Fibroblast of lung (primary cell): ENCODE results near the gene TMEFF2. TPM values are rescaled to one million over a fixed set of nuclear protein-coding genes. Genes with fewer than 3 reads are reported as not detected.

Experiments
- DNase-seq, 2 donors: peaks; one replicate each; pipeline versions ENCODE4 v3.0.0 to v3.0.0-alpha.2; 2010; ENCODE audit warnings: low read depth in 2 of 2
- H2AFZ ChIP-seq: 2 replicates; pipeline ENCODE4 v1.5.1; 2012; ENCODE audit warnings: low read length, control low read depth, inconsistent platforms
- H3K27ac ChIP-seq: 2 replicates; pipeline ENCODE4 v1.5.1; 2011; ENCODE audit warnings: low read length, control low read depth; ENCODE audit not compliant: insufficient read depth
- H3K27me3 ChIP-seq: 2 replicates; pipeline ENCODE4 v1.5.1; 2011; ENCODE audit warnings: mild to moderate bottlenecking, low read length; ENCODE audit not compliant: control insufficient read depth, insufficient read depth
- H3K36me3 ChIP-seq: 2 replicates; pipeline ENCODE4 v1.5.1; 2011; ENCODE audit warnings: low read length; ENCODE audit not compliant: control insufficient read depth, insufficient read depth
- H3K4me1 ChIP-seq: 2 replicates; pipeline ENCODE4 v1.5.1; 2011; ENCODE audit warnings: low read length; ENCODE audit not compliant: control insufficient read depth, insufficient read depth; ENCODE audit errors: extremely low read depth
- H3K4me2 ChIP-seq: 2 replicates; pipeline ENCODE4 v1.5.1; 2011; ENCODE audit warnings: low read length, control low read depth; ENCODE audit not compliant: insufficient read depth; ENCODE audit errors: extremely low read depth
- H3K4me3 ChIP-seq, 4 experiments: fragments of 200-600 bp in 1 of 4; sonication (generic) in 1 of 4; replicated peaks in 1 of 4; 2 replicates each; pipeline ENCODE4 v1.5.1; 2011 to 2016; ENCODE audit warnings: low read length in 4 of 4, low read depth in 3 of 4, mild to moderate bottlenecking in 3 of 4, control low read depth in 2 of 4, inconsistent platforms in 1 of 4, mixed read lengths in 1 of 4; ENCODE audit not compliant: insufficient read depth in 1 of 4; ENCODE audit errors: control extremely low read depth in 1 of 4
- H3K79me2 ChIP-seq: 2 replicates; pipeline ENCODE4 v1.5.1; 2012; ENCODE audit warnings: mild to moderate bottlenecking, low read length, inconsistent platforms; ENCODE audit not compliant: control insufficient read depth, insufficient read depth
- H3K9ac ChIP-seq: 2 replicates; pipeline ENCODE4 v1.5.1; 2011; ENCODE audit warnings: mild to moderate bottlenecking, low read length, control low read depth; ENCODE audit not compliant: insufficient read depth
- H3K9me3 ChIP-seq: 2 replicates; pipeline ENCODE4 v1.5.1; 2012; ENCODE audit warnings: low read depth, low read length; ENCODE audit not compliant: control insufficient read depth, insufficient read depth
- H4K20me1 ChIP-seq: 2 replicates; pipeline ENCODE4 v1.5.1; 2011; ENCODE audit warnings: low read length; ENCODE audit not compliant: control insufficient read depth, insufficient read depth; ENCODE audit errors: extremely low read depth
- CTCF ChIP-seq, 2 donors: IDR thresholded peaks in 1 of 2; conservative IDR thresholded peaks in 1 of 2; 1 replicate in 1 of 2; 2 replicates in 1 of 2; pipeline ENCODE4 v1.5.1; 2011 to 2012; ENCODE audit warnings: low read length in 2 of 2, control low read depth in 1 of 2, inconsistent platforms in 1 of 2, low read depth in 1 of 2, mild to moderate bottlenecking in 1 of 2
- EZH2 ChIP-seq: IDR thresholded peaks from 2 replicates; pipeline ENCODE4 v1.5.1; 2012; ENCODE audit warnings: low read length, control low read depth, mild to moderate bottlenecking; ENCODE audit errors: missing control alignments
- polyA plus RNA-seq, 2 donors: library from polyadenylated mRNA; depleted of rRNA in 1 of 2; stranded (reverse) in 1 of 2; unstranded in 1 of 2; fragments of >200 nt; gene quantifications; 2 replicates each; pipeline ENCODE4 v1.2.1, GENCODE V29; 2011 to 2012; ENCODE audit warnings: missing spikeins in 1 of 2
- total RNA-seq: library from RNA; depleted of rRNA; stranded (reverse); fragments of >200 nt; gene quantifications from 2 replicates; pipeline ENCODE4 v1.2.1, GENCODE V29; 2014

TMEFF2 gene
- total and polyA plus RNA-seq, 2 donors (not counting 1 experiment from before 2014, with no cell fraction given) = 0.33 to 0.87 TPM

GRCh38 chr2:191938779-191939178, 256.0 kb downstream of the TMEFF2 start:
- Histone ChIP-seq H3K9ac (no peak overlapping the region), H4K20me1 (no peaks in the 10 kb centered on the region), H3K36me3 (no peaks in the 10 kb centered on the region), H3K79me2 (no peaks in the 10 kb centered on the region), H2AFZ (no peak overlapping the region), H3K4me2 (no peak overlapping the region), H3K4me1 (peaks cover 2% of the 10 kb centered on the region), H3K9me3 (no peaks in the 10 kb centered on the region), H3K4me3 (no peak overlapping the region), H3K27me3 (no peaks in the 10 kb centered on the region), H3K27ac (no peak overlapping the region)
- no peak for DNase-seq
- TF ChIP-seq CTCF (conservative IDR thresholded peaks at IDR 0.05 in 1 of 2, IDR thresholded peaks at IDR 0.05 in 1 of 2; ENCODE audit: low read depth in 1 of 2, low read length in 2 of 2) = no peak
- no peak for TF ChIP-seq EZH2

- no peak for DNase-seq
- Histone ChIP-seq H3K79me2 (no peaks in the 10 kb centered on the region), H3K4me3 (no peak overlapping the region), H3K9me3 (no peaks in the 10 kb centered on the region), H3K27ac (no peak overlapping the region), H3K9ac (no peak overlapping the region), H4K20me1 (no peaks in the 10 kb centered on the region), H3K4me1 (no peaks in the 10 kb centered on the region), H2AFZ (no peak overlapping the region), H3K4me2 (no peak overlapping the region), H3K36me3 (no peaks in the 10 kb centered on the region), H3K27me3 (no peaks in the 10 kb centered on the region)
- no peak for TF ChIP-seq EZH2
- TF ChIP-seq CTCF (conservative IDR thresholded peaks at IDR 0.05 in 1 of 2, IDR thresholded peaks at IDR 0.05 in 1 of 2; ENCODE audit: low read depth in 1 of 2, low read length in 2 of 2) = no peak
Observed at GRCh38 chr2:191936882-191937405, 257.8 kb downstream of the TMEFF2 start.

- Histone ChIP-seq H3K9ac (no peak overlapping the region), H3K4me2 (no peak overlapping the region), H3K27me3 (no peaks in the 10 kb centered on the region), H3K4me3 (no peak overlapping the region), H3K36me3 (no peaks in the 10 kb centered on the region), H2AFZ (no peak overlapping the region), H3K27ac (no peak overlapping the region), H4K20me1 (no peaks in the 10 kb centered on the region), H3K79me2 (no peaks in the 10 kb centered on the region), H3K4me1 (no peaks in the 10 kb centered on the region), H3K9me3 (no peaks in the 10 kb centered on the region)
- no peak for TF ChIP-seq CTCF (conservative IDR thresholded peaks at IDR 0.05 in 1 of 2, IDR thresholded peaks at IDR 0.05 in 1 of 2; ENCODE audit: low read depth in 1 of 2, low read length in 2 of 2)
- no peak for TF ChIP-seq EZH2
- no peak for DNase-seq
Observed at GRCh38 chr2:191935247-191935646, 259.5 kb downstream of the TMEFF2 start.
